NCI-H1092 (cell line): ENCODE measurements around the gene CRYM.
"Not testable (repeated sequence)": the region's sequence is repeated elsewhere in the genome, so short reads cannot be mapped to it uniquely, and the experiment has no call there.

ENCODE experiments used
- DNase-seq: peaks from one replicate; lab custom pipeline; 2025; lab: John Stamatoyannopoulos, UW

CRYM gene

DNA sequence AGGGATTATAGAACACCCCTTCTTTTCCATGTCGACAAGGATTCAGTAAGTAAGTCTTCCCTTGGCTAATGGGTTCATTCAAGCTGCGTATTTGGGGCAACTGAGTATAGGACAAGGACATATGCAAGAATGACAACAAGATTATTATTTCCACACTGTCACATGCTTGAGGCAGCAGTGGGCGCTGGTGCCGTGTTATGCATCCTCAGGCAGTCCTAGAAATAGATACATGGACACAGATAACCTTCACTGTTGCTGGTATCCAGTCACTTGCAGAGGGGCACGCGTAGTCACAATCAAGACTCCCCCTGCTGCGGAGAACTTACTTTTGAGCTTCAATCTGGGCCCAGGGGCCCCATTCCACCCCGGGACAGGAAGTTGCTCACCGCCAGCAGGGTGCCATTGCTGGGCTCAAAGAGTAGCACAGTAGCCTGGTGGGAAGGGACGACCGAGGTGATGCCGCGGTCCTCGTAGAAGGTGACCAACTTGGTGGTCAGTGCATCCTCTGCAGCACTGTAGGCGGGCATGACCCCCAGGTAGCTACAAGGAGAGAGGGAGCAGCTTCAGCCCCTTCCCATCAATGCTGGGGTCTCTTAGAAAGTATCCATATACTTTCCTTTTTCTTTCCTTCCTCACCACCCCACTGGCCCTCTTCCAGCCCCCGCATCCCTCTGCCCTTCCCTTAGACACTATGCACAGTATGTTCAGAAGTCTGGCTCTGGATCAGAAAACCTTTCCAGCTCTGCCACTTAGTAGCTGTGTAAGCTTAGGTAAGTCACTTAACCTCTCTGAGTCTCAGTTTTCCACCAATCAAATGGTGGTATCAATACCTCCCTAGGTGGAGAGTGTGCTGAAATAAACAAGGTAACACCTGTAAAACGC is 804 bp downstream of the CRYM start:
- DNase-seq: no peak

DNA sequence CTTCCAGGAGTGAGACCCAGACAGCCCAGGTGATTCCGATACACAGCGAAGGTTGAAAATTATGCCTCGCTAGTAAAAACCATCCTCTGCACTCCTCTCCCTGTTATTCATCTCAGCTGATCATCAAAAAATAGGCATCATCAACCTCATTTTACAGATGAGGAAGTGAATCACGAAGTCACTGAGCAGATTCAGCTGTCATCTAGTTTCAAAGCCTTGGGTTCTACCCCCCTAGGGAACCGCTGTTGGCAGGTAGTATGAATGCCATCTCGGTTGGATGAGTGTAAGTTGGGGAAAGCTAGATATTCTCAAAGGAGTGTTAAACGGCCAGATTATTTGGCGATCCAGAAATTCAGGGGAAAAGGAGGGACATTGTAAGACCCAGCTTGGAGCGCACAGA is 2.0 kb downstream of the CRYM start:
- DNase-seq: no peak

DNA sequence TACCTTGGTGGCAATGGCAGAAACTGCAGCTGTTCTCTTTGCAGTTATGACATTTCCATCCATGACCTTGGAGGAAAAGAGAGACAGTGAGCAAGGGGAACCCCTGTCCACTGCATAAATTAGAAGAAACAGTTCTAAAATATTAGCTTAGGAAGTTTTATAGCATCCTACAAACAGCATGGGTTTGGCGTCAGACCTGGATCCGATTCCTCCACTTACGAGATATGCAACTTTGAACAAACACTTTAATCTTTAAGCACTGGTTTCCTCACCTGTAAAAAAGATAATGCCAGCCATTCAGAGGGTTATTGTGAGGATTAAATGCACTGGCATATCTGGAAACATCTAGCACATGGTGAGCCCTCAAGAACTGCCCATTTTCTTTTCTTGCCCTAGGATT is 2.6 kb downstream of the CRYM start:
- DNase-seq: no peak

DNA sequence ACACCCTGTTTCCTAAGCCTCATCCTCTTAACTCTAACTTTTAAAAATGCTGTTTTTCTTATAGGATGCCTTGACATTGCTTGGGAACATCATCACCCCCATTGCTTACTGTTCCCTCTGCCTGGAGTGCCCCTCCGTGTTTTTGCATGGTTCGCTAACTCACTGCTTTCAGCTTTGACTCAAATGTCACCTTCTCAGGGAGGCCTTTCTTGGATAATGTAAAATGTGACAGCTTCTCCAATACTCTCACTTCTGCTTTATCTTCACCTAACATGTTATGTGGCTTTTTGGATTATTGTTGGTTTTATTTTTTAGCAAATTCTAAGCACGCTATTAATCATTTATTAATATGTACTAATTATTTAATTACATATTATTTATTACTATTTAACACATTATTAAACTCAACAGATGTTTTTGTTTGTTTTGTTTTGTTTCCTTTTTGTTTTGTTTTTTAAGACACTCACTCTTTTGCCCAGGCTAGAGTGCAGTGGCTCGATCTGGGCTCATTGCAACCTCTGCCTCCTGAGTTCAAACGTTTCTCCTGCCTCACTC is 3.8 kb downstream of the CRYM start:
- no peak for DNase-seq

DNA sequence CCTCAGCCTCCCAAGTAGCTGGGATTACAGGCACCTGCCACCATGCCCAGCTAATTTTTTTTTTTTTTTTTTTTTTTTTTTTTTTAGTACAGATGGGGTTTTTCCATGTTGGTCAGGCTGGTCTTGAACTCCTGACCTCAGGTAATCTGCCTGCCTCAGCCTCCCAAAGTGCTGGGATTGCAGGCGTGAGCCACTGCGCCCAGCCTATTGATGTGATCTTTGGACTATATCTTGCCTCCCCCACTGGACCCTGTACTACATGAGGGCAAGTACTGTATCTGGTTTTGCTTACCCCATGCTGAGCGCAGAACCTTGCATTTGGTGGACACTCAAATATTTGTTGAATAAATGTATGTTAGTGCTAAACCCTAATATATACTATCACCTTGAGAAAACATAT is 5.3 kb downstream of the CRYM start:
- not testable (repeated sequence) for DNase-seq

DNA sequence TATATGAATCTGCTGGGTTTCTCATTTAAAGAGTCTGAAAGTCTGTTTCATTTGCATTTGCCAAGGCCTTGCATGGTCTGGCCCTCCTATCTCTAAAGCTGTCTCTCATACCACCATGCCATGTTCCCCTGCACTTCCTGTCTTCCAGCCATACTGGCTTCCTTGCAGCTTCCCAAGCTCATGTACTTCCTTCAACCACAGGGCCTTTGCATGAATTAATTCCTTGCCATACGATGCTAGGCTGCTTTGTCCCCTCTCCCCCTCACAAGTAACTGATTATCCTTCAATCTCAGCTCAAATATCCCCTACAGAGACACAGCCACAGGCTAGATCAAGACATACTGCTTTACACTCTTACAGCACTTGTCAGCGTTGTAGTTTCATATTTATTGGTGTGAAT is 5.8 kb downstream of the CRYM start:
- no peak for DNase-seq

DNA sequence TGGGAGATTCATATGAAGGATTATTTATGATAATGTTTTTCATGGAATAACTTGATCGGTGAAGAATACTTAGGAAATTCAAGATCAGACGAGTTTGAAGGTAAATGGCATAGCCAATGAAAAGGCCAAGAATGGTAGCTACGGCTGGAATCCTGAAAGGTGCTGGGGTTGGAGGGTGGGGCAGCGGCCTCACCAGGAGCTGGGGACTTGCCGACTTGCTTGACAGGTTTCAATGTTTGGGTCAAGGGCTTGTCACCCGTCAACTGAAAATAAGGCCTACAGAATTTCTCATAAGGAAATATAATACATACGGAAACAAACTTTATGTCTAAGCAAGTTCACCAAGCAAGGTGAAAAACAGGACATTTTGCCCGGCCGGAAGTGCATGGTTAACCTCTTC is 9.9 kb downstream of the CRYM start:
- no peak for DNase-seq

DNA sequence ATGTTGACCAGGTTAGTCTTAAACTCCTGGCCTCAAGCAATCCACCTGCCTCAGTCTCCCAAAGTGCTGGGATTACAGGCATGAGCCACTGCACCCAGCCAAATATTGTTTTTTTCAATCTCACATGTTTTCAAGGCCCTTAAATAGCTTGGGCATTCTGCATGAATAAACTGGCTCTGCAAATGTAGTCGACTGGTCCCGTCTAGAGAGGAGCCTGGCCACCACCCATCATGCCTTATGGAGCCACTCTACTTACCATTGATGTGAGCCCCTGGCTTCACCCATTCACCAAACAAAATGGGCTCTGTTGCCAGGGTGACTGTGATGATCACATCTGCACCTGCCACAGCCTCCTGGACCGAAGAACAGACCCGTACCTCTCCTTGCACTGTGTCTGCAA is 10.8 kb downstream of the CRYM start:
- DNase-seq: no peak

DNA sequence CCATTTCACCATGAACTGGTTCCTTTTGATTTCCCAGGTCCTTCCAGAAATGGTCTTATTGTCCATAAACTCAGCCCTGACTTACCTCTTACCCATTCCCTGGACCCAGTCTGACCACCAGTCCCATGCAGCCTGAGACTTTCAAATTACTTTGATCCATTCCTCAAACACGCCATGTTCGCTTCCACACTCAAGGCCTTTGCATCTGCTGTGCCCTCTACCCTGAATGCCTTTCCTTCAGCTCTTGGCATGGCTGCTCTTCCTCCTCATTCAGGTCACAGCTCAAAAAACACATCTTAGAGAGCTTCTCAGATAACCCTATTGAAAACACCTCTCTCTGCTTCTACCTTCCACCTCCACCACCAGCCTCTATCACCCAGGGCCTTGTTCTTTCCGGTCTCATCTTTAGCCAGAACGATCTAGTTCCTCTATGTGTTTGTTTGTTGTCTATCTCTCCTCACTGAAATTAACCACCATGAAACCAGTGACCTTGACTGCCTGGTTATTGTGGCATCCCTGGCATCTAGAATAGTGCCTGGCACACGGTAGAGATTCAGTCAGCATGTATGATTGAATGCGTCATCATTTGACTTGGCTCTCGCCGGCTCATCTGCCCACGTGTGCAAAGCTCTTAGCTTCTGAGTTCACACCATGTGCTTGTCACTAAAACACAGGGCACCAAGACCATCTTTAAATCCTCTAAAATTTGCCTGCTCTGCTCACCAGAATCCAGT is 12.8 kb downstream of the CRYM start:
- no peak for DNase-seq

DNA sequence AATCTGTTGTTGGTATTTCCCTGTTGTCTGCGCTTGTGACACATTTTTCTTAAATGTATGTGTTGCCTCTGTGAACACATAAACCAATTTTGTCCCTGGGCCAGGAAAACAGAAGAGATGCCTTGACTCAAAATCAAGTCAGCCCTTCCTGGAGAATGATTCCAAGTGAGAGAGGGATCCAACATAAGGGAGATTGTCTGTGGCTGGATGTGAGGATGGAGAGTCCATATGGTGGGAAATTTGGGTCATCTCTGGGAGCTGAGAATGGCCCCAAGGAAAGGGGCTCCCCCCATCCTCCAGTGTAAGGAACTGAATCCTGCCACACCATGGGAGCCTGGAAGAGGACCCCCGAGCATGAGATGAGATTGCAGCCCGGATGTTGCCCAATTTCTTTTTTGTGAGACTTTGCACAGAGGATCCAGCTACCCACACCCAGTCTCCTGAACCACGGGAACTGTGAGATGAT is 13.5 kb downstream of the CRYM start:
- no peak for DNase-seq

DNA sequence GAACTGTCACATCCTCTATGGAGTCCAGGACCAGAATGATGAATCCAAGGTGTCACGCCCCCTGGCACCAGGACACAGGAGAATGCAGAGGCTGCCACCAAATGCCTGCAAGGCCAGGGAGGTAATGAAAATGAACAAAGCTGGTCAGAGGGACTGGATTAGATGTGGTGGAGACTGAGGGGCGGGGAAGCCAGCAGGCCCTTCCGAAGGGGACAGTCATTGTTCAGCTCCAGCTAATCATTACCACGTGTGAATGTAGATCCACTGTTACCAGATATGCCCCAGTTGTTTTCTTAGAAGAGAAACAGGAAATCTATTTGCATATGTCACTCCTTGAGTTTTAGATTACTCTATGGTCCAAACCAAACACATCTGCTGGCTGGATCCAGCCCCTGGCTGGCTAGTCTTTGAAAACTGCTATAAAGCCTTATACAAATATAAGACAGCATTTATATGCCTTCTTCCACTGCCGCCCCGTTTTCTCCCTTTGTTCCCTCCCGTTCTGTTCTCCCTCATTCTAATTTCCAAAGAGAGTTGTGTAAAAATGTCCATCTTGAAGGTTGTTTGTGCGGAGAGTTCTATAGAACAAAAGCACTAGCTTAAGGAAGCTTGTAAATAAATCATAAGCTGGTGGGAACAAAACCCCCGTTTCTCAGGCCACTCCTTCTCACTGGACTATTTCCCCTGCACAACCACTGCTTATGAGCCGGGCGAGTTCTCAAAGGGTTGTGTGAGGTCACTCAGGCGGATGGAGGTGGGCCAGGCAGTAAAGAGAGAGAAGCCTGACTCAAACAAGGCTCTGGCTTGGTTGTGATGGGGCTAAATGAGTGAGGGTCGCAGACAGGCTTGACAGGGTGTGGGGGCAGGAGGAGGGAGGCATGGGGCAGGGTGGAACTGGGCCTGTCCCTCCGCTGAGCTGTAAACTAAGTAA is 14.2 kb downstream of the CRYM start:
- DNase-seq: no peak

DNA sequence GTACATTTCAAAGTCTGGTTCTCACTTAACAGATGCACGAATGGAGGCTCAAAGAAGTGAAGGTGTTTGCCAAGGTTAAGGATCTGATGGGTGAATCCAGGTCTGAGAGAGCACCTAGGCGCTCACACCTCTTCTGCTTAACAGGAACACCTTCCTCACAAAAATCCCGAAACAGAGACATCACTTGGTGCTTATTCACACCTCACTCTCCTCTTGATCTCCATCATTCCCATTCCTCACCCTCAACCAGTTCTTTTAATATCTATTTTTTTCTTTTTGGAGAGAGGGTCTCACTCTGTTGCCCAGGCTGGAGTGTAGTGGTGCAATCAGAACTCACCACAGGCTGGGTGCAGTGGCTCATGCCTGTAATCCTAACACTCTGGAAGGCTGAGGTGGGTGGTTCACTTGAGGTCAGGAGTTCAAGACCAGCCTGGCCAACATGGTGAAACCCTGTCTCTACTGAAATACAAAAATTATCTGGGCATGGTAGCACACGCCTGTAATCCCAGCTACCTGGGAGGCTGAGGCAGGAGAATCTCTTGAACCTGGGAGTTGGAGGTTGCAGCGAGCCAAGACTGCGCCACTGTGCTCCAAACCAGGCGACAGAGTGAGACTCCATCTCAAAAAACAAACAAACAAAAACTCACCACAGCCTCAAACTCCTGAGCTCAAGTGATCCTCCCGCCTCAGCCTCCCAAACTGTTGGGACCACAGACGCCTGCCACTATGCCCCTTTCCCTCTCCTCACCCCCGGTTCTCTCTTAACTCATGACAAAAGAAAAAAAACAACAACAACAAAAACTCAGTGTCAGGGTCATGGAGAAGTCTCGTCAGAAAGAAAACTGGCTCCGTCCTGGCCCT is 15.1 kb downstream of the CRYM start:
- no peak for DNase-seq

DNA sequence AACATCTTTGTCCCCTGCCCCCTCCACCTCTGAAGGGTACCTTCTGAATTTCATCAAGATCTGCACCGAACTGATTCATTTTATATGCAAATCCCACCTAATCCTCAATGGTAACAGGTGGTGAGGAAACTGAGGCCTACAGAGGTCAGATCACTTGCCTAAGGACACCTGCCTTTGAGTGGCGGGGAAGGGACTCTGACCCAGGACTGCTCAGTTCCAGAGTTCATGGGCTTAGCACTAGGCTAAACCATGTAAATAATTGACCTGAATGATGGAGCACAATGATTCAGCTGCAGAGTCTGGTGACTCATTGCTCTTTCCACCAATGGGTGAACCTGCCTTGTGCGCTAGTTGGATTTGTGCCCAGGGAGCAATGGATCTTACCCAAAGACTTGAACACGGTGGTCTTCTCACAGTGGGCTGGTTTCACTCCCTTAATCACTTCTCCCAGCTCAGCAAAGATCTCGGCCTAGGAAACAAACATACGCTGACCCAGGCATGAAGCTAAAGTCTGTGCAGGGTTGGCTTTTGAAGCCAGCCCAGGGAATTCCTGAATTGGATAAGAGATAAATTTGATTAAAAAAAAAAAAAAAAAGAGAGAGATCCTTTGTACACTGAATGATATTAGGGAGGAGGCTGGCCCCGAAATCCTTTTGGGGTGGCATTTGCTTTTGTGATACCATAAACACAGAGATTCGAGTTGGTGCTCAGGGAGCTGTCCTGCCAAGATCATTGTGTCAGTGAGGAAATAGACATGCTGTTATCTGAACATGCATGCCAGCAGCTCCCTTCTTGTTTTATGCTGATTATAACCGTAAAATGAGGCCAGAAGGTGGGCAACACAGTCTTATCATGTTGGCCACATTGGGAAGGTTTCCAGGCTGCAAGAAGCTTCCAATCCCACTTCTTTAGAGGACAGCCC is 17.0 kb downstream of the CRYM start:
- DNase-seq: no peak

DNA sequence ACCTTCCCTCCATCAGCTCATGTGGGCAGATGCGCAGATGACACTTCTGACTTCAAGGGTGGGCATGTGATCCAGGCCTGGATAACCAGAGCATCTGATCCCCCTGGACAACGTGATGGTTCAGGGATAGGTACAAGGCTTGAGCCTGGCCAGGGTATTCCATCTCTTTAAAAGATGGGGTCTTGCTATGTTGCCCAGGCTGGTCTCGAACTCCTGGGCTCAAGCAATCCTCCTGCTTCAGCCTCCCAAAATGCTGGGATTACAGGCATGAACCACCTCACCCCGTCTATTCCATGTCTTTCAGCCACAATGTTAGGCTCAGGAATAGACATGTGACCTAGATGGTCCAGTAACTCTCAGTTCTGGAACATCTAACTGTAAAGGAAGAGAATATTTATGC is 20.8 kb downstream of the CRYM start:
- no peak for DNase-seq

DNA sequence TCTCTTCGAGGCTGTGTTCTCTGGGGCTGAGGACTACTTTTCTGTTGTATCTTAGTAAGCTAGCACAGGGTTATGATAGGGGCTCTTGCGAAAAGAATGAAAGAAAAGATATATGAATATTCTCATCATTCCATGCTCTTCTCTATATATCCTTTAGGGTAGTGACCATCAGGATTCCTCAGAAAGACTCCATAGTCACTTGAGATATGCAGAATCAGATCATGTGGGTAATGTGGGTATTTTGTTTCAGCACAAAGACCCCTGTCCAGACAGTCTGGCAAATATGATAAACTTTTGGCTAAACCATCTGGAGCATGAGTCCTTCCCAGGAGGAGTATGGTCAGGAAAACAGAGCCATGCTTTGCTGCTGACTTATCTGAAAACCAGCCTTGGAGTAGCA is 21.5 kb downstream of the CRYM start:
- DNase-seq: no peak

DNA sequence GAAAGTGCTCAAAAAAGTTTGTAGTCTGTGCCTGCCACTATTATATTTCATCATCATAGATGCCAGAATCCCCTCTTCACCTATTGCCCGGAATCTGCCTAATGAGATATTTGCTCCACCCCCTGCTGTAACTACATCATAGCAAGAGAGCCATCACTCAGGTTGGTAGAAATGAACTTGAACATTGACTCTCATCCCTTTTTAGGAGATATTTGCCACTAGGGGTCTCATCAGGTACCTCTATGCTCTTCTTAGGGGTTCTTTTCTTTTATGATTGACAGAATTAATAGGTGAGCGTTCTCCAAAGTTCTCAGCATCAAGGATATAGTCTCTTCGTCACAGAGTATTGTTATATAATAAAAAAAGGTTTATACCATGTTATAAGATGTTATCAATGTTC is 24.6 kb downstream of the CRYM start:
- no peak for DNase-seq

DNA sequence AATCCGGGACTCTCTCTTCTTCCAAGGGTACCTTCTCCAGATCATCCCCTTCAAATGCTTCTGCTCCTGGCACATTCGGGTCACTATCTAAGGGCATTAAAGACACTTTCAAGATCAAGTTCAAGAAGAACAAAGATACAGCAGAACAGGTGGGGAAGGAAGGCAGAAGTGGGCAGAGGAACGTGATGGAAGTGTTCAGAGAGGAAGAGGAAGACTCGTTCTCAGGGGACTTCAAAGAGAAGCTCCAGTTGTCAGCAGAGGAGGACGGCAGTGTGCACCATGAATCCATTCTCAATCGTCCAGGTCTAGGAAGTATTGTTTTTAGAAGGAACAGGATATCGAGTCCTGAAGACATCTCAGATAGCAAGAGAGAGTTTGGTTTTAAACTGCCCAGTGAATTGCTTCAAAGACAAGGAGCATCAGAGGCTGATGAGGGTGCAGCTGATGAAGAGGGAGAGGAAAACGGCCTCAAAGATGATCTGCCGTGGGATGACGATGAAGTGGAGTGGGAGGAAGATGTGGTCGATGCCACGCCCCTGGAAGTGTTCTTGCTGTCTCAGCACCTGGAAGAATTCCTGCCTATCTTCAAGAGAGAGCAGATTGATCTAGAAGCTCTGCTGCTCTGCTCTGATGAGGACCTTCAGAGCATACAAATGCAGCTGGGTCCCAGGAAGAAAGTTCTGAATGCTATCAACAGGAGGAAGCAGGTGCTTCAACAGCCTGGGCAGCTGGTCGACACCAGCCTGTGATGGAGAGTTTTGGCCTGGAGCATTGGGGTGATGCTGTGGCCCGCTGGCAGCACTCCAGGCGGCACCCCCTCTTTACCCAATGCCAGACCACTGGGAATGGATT is 27.8 kb downstream of the CRYM start:
- DNase-seq: no peak

DNA sequence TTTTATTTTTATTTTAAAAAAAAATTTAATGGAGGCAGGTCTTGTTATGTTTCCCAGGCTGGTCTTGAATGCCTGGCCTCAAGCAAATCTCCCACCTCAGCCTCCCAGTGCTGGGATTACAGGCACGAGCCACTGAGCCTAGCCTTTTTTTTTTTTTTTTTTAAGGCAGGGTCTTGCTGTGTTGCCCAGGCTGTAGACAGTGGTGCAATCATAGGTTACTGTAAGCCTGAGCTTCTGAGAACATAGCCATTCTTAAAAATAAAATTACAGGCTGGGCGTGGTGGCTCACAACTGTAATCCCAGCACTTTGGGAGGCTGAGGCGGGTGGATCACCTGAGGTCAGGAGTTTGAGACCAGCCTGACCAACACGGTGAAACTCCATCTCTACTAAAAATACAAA is 29.9 kb downstream of the CRYM start:
- DNase-seq: not testable (repeated sequence)
